Central memory CD8-positive, alpha-beta T cell (primary cell): ENCODE results near the gene PRDM16.

Experiments
- ATAC-seq: fragments of 150-1000 bp; cut with Tn5 transposase; replicated peaks from 2 replicates; pipeline ENCODE4 v1.10.0; 2022; ENCODE audit warnings: mild to moderate bottlenecking, moderate FRiP score, moderate number of reproducible peaks; ENCODE audit not compliant: poor library complexity, severe bottlenecking; ENCODE audit errors: extremely low read depth
- DNase-seq, 2 donors: peaks; one replicate each; pipeline ENCODE4 v3.0.0; 2021; ENCODE audit warnings: low spot score in 2 of 2
- H3K27ac Mint-ChIP-seq: one replicate; pipeline ENCODE4 v1.8.0; 2022; ENCODE audit warnings: low read depth, mild to moderate bottlenecking, moderate library complexity, mixed read lengths
- H3K27me3 Mint-ChIP-seq: one replicate; pipeline ENCODE4 v1.8.0; 2022; ENCODE audit warnings: mixed read lengths
- H3K36me3 Mint-ChIP-seq: one replicate; pipeline ENCODE4 v1.8.0; 2022; ENCODE audit warnings: mild to moderate bottlenecking, moderate library complexity, mixed read lengths; ENCODE audit not compliant: insufficient read depth
- H3K4me1 Mint-ChIP-seq: one replicate; pipeline ENCODE4 v1.8.0; 2022; ENCODE audit warnings: mixed read lengths
- H3K4me3 Mint-ChIP-seq: one replicate; pipeline ENCODE4 v1.8.0; 2022; ENCODE audit warnings: mild to moderate bottlenecking, moderate library complexity, mixed read lengths
- H3K9me3 Mint-ChIP-seq: one replicate; pipeline ENCODE4 v1.8.0; 2022; ENCODE audit warnings: mixed read lengths

PRDM16 gene

GRCh38 chr1:3213730-3214129 is 144.7 kb downstream of the PRDM16 start:
- no peak for ATAC-seq

GRCh38 chr1:3215198-3216014 is 146.4 kb downstream of the PRDM16 start:
- Mint-ChIP-seq H3K4me1 (no peaks in the 10 kb centered on the region), H3K27me3 (peaks cover 25% of the 10 kb centered on the region), H3K4me3 (no peak overlapping the region), H3K36me3 (no peaks in the 10 kb centered on the region), H3K27ac (no peak overlapping the region), H3K9me3 (no peaks in the 10 kb centered on the region)
- no peak for DNase-seq
- no peak for ATAC-seq

More at GRCh38 chr1:3213730-3214129, 144.7 kb downstream of the PRDM16 start:
- Mint-ChIP-seq H3K27me3 (peaks cover 23% of the 10 kb centered on the region), H3K4me1 (no peaks in the 10 kb centered on the region), H3K9me3 (no peaks in the 10 kb centered on the region), H3K4me3 (no peak overlapping the region), H3K27ac (no peak overlapping the region), H3K36me3 (no peaks in the 10 kb centered on the region)
- DNase-seq, result no peak

GRCh38 chr1:3216015-3216391 is 147.0 kb downstream of the PRDM16 start:
- H3K27ac Mint-ChIP-seq, result no peak overlapping the region
- H3K9me3 Mint-ChIP-seq, result no peaks in the 10 kb centered on the region
- no peak for DNase-seq
- ATAC-seq, result no peak
- H3K36me3 Mint-ChIP-seq, result no peaks in the 10 kb centered on the region
- no peak overlapping the region for H3K4me3 Mint-ChIP-seq
- peaks cover 25% of the 10 kb centered on the region for H3K27me3 Mint-ChIP-seq
- no peaks in the 10 kb centered on the region for H3K4me1 Mint-ChIP-seq

DNA sequence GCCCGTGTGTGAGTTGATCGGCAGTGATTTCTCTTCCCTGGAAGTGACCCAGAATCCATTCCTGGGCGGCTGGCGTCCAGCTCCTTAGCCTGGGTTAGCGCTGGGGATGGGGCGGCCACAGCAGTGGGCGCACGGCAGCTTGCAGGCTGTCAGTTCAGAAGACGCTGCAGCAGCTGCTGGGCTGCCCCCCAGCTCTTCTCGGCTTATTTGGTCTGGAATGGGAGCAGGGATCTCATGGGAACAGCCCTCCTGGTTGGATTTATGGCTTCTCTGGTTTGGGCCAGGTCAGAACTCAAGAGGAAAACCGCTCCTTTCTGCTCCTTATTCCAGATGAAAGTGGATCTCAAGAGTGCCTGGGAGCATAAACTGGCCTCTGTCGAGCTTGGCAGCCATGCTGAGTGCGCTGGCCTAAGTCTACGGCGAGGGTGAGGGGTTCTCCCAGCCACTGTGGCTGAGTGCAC is 148.2 kb downstream of the PRDM16 start:
- Mint-ChIP-seq H3K4me3 (no peak overlapping the region), H3K36me3 (no peaks in the 10 kb centered on the region), H3K27ac (no peak overlapping the region), H3K27me3 (peaks cover 25% of the 10 kb centered on the region), H3K4me1 (no peaks in the 10 kb centered on the region), H3K9me3 (no peaks in the 10 kb centered on the region)
- ATAC-seq (no peak), DNase-seq (no peak)

DNA sequence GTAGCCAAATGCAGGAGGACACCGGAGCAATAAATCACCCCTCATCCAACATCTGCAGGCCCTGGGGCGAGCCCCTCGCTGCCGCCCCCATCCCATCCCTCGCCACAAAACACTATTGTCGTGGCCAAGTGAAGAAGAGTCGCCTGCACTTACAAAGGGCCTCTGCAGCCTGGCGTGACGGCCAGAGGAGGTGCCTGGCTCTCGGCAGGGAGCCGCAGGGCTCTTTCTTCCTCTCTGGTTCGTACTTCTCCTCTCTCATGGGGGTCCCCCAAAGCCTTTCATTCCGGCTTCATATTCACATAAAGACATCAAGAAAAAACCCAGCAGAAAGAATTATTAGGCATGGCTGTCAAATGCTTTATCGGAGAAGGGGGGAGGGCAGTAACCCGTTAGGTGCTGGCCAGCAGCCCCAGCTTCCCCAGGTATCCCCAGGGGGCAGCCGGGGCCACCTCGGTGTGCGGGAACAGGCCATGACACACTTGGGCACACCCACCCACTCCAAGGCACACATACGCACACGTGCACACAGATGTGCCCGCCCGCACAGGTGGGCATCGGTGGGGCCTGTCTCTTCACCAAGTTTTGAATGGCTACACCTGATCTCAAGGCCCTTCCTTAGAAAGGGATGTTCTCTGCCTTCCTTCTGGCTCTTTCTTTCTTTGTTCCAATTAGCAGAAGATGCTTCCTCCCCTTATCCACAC is 149.1 kb downstream of the PRDM16 start:
- Mint-ChIP-seq H3K4me1 (no peaks in the 10 kb centered on the region), H3K36me3 (no peaks in the 10 kb centered on the region), H3K9me3 (no peaks in the 10 kb centered on the region), H3K27ac (no peak overlapping the region), H3K27me3 (peaks cover 25% of the 10 kb centered on the region), H3K4me3 (no peak overlapping the region)
- no peak for ATAC-seq
- DNase-seq, result no peak

- no peak for ATAC-seq
- Mint-ChIP-seq H3K9me3 (no peaks in the 10 kb centered on the region), H3K27ac (no peak overlapping the region), H3K4me1 (no peaks in the 10 kb centered on the region), H3K36me3 (no peaks in the 10 kb centered on the region), H3K4me3 (no peak overlapping the region), H3K27me3 (peaks cover 28% of the 10 kb centered on the region)
- no peak for DNase-seq
Measured at GRCh38 chr1:3219005-3219790, 150.2 kb downstream of the PRDM16 start.

GRCh38 chr1:3219791-3220467 is 150.9 kb downstream of the PRDM16 start:
- ATAC-seq (no peak), DNase-seq (no peak)
- Mint-ChIP-seq H3K27ac (no peak overlapping the region), H3K9me3 (no peaks in the 10 kb centered on the region), H3K36me3 (no peaks in the 10 kb centered on the region), H3K27me3 (peaks cover 34% of the 10 kb centered on the region), H3K4me1 (no peaks in the 10 kb centered on the region), H3K4me3 (no peak overlapping the region)

DNA sequence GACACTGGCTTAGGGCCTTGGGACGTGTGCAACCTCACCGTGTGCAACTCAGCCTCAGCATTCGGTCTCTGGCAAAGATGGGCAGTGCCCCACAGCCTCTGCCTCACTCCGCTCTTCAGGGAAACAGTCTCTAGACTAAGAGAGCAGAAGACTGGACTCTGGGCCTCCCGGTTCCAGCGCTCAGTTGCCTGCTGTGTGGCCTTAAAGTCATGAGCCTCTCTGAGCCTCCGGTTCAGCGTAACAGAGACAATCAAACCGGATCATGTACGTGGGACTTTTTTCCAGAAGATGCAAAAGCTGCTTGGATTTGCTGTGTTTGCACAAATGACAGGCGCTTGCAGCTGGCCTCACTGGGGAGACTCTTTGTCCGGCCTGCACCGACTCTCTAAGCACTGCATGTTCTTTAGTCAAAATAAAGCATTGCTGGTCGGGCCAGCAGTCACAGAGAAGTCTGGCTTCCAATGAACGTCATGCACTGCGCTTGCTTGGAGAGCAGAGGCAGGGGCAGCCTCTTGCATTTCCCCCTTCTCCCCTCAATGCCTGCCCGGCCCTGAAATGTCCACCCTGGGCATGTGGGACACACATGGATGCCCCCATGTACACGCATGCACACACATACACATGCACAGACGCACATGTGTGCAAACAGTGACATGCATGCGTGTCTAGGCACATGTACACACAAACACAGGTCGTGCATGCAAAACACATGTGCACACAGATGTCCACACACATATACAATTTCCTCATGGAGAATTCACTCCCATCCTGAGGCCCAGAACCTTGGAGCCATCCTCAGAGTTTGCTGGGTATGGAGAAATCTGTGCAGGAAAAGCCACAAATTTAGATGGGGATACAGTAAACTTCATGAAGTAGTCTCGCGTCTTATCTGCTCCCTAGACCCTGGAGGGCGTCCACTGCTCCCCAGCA is 152.4 kb downstream of the PRDM16 start:
- no peak for ATAC-seq
- DNase-seq, result no peak
- Mint-ChIP-seq H3K27me3 (peaks cover 24% of the 10 kb centered on the region), H3K27ac (no peak overlapping the region), H3K36me3 (no peaks in the 10 kb centered on the region), H3K4me3 (no peak overlapping the region), H3K4me1 (no peaks in the 10 kb centered on the region), H3K9me3 (no peaks in the 10 kb centered on the region)

DNA sequence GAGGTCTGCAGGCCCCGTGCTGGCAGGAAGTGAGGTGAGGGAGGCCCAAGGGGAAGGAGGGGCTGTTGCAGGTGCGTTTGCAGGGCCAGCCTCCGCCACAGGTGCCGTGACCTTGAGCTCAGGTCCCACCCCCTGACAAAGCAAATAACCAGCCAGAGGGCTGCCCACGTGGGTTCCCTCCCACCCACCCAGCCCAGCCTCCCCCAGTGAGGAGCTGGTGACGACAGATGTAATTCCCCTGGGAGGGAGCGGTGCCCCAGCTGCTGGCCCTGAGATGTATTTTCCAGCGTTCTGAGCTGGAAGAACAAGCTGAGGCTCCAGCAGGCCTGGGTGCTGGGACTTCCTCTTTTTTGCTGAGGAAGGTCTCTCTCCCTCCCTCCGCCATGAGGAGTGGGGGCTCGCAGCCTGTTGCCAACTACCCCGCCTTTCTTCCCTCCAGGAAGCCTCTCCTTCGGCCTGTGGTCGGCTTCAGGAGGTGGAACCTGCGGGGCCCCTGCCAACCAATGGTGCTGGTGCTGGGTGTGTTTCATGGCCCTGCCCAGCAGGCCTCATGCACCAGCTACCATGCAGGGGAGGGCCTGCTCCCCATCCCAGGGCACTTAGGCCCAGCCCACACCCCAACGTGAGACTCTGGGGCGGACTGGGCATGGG is 153.2 kb downstream of the PRDM16 start:
- ATAC-seq (no peak), DNase-seq (no peak)
- H3K4me1 Mint-ChIP-seq, result no peaks in the 10 kb centered on the region

DNA sequence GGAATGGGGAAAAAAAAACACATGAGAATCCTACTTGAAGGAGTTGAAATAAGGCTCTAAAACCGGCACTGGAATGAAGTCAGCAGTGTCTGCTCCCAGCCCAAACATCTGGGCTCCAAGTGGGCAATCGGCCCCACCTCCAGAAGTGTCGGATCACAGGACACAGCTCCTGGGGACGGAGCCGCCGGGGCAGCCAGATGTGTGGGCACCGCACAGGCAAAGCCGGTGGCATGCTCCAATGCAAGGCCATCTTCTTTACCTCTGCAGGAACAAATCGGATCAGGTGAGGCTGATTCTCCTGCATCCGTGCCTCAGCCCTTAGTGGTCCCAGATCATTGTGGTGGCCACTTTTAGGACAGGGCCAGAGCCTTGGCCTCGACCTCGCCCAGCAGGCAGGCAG is 156.7 kb downstream of the PRDM16 start:
- no peaks in the 10 kb centered on the region for H3K4me1 Mint-ChIP-seq
- H3K27me3 Mint-ChIP-seq, result peaks cover 9% of the 10 kb centered on the region
- no peak overlapping the region for H3K4me3 Mint-ChIP-seq
- DNase-seq (no peak), ATAC-seq (no peak)
- H3K27ac Mint-ChIP-seq, result no peak overlapping the region
- no peaks in the 10 kb centered on the region for H3K9me3 Mint-ChIP-seq
- H3K36me3 Mint-ChIP-seq, result no peaks in the 10 kb centered on the region

More for the DNA sequence above, 153.2 kb downstream of the PRDM16 start:
- Mint-ChIP-seq H3K4me3 (no peak overlapping the region), H3K27ac (no peak overlapping the region), H3K9me3 (no peaks in the 10 kb centered on the region), H3K36me3 (no peaks in the 10 kb centered on the region), H3K27me3 (peaks cover 24% of the 10 kb centered on the region)

- DNase-seq (no peak), ATAC-seq (no peak)
- no peak overlapping the region for H3K4me3 Mint-ChIP-seq
- peaks cover 9% of the 10 kb centered on the region for H3K27me3 Mint-ChIP-seq
- no peaks in the 10 kb centered on the region for H3K9me3 Mint-ChIP-seq
- no peaks in the 10 kb centered on the region for H3K36me3 Mint-ChIP-seq
- no peaks in the 10 kb centered on the region for H3K4me1 Mint-ChIP-seq
- no peak overlapping the region for H3K27ac Mint-ChIP-seq
Measured at GRCh38 chr1:3226191-3226590, 157.2 kb downstream of the PRDM16 start.
